NT2/D1 (cell line): ENCODE measurements around the gene ANKRD27.

Experiments used
- SUZ12 ChIP-seq: IDR thresholded peaks from 2 replicates; pipeline ENCODE4 v1.6.1; 2011; ENCODE audit not compliant: insufficient read length, insufficient read depth; ENCODE audit errors: extremely low read depth
- YY1 ChIP-seq: IDR thresholded peaks from 2 replicates; pipeline ENCODE4 v1.6.1; 2011; ENCODE audit not compliant: insufficient read length, insufficient read depth
- ZNF274 ChIP-seq: IDR thresholded peaks from 2 replicates; pipeline ENCODE4 v1.6.1; 2011; ENCODE audit warnings: mild to moderate bottlenecking, low read depth, low read length

GRCh38 chr19:32676895-32677359, 1.9 kb upstream of the ANKRD27 start:
- TF ChIP-seq ZNF274 (no peak), YY1 (no peak), SUZ12 (no peak)
